ENCODE measurements around the gene KDM8.

DNA sequence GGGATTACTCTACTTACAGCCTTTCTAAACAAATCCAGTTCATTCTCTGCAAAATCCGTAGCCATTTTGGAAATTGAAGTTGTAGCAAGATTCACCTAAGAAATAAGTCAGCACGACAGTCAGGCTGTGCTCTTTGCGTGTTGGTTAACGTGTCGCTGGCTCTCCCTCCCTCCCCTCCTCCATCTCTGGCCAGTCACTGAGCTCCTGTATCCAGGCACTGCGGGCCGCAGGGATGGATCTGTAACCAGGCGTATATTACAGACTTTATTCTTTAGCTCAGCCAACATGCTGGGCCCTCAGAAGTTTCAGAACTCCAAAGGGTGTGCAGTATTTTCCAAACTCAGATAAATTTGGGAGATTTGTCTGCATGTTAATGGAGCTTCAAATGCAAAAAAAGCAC lies 30.8 kb downstream of the KDM8 start:
- TF ChIP-seq GATA3 (IDR thresholded peaks at IDR 0.05; ENCODE audit: low read depth, low read length) (no peak), GATA2 (IDR thresholded peaks at IDR 0.05; ENCODE audit: low read depth, low read length) (no peak)

All from SH-SY5Y (cell line).